ENCODE measurements around the gene NEK7.

The NEK7 gene

DNA sequence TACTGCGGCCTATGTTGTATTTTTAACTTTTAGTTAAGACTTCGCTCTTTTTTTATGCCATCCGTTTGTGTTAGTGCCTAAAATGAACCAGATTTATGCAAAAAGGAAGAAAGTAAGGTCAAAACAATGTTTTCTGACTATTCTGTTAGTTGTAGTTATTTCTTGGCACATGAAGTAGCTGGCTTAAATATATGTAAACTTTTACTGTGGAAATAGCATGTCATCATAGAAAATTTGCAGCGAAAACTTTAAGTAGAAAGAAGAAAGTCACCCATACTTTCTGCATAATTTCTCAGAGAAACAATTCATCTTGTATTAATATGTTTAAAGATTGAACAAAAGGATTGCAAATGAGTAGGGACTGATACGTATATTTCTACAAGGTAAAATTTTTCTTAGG lies 106.4 kb downstream of the NEK7 start:
- DNase-seq, result no peak

DNA sequence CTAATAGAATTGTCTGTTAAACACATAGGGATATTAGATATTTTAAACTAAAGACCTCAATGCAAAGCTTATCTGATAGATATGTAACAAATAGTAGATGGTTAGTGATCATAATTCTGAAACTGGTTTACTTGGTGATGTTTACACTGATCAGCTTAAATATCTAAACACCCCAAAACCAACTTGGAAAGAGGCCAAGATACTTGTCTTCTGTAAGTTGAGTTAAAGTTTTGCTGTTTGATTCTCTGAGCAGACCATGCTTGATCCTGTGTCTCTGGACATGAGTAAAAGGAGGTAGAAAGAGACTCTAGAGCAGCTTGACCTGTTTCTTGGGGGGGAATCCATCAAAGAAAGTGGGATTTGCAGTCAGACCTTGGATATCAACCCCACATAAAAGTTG lies 107.5 kb downstream of the NEK7 start:
- DNase-seq, result no peak

DNA sequence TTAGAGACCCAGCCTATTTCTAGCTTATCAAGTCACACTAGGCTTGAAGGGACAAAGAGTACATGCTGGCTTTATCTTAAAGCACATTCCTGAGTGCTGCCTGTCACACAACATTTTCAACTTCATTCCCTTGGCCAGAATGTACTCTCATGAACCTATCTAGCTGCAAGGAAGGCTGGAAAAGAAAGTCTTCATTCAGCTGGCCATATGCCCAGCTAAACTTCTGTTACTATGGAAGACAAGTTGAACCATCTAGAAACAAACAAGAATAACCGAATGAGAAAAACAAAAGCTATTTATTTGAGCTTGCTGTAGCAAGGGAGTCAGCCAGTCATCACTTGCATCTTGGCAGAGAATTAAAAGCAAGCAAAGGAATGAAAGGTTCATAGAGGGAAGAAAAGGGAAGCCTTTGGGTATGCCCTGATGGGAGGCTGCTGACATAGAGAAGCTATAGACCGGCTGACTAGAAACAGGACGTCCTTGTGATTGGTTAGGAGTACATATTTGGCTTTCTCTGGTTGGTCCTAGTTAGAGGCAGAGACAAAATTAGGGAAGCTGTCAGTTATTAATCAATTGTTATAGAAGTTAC lies 108.4 kb downstream of the NEK7 start:
- no peak for DNase-seq

GRCh38 chr1:198267056-198267455 lies 110.3 kb downstream of the NEK7 start:
- DNase-seq, result no peak

GRCh38 chr1:198267921-198268320 lies 111.1 kb downstream of the NEK7 start:
- no peak for DNase-seq

DNA sequence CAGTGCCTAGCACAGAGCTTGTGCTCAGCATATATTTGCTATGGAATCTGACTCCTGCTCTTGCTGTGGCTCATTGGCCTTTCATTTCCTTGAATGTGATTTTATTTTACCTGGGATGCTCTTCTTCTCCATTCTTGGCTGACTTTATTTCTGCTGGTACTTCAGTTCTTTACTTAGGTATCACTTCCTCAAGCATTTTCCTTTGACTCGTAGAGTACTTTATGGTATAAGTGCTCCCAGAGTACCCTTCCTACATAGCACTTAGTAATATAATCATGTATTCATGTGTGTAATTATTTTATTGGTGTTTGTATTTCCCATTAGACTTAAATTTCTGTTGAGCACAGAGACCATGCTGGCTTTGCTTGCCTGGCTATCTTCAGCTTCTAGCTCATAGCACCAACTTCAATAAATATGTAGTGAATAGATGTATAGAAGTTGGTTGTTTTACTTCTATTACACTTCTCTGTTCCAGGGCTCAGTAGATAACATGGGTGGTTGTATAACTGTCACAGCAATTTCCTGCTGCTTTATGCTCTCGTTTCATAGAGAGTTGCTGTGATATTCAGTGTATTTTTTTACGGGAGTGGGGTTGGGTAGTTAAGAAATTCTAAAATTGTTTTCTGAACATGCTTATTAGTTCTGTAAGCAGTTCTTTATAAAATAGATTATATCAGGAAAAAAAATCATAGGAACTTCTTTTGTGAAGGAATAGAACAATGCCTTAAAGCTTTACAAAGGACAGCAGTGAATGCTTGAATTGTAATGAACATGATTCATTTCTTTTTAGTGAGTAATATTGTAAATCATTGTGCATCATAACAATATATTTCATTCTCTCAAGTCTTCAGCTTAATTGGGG lies 112.2 kb downstream of the NEK7 start:
- no peak for DNase-seq

DNA sequence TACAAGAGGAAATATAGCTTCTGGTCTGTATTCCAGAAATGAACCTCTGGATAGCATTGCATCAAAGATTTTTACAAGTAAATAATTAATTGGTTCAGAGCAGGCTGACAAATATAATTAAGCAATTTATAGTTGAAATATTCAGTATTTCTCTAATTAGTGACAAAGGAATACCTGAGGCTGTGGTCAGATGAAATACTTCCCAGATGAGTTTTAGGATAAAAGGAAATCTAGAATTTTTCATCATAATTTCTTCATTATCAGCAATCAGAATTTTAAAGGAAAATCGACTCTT lies 112.8 kb downstream of the NEK7 start:
- no peak for DNase-seq

- no peak for DNase-seq
Observed at GRCh38 chr1:198270273-198270828, 113.6 kb downstream of the NEK7 start.

DNA sequence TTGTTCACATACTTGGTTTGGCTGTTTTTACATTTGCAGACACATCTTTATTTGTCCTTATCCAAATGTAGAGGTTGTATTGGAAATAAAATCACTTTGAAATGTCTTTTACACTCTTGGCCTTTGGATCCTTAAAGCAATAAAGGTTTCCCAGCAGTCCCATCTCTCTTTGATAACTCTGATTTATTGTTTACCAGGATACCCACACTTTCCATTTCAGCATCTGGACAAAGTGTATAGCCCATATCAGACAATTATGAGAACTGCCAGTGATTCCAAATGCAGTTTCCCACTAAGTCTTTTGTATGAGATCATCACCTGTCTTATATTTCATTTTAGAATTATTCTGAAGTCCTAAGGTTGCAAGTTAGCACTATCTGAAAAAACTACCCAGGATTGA lies 114.7 kb downstream of the NEK7 start:
- DNase-seq, result no peak

GRCh38 chr1:198272492-198272891 lies 115.7 kb downstream of the NEK7 start:
- no peak for DNase-seq

GRCh38 chr1:198273748-198274295 lies 117.0 kb downstream of the NEK7 start:
- DNase-seq, result no peak

- no peak for DNase-seq
Observed at GRCh38 chr1:198275597-198275996, 118.8 kb downstream of the NEK7 start.

- no peak for DNase-seq
Observed at GRCh38 chr1:198276241-198276640, 119.4 kb downstream of the NEK7 start.

- no peak for DNase-seq
Observed at GRCh38 chr1:198278943-198279342, 122.1 kb downstream of the NEK7 start.

GRCh38 chr1:198280080-198280479 lies 123.3 kb downstream of the NEK7 start:
- no peak for DNase-seq

GRCh38 chr1:198281911-198282310 lies 125.1 kb downstream of the NEK7 start:
- no peak for DNase-seq

- DNase-seq, result no peak
Observed at GRCh38 chr1:198283222-198283621, 126.4 kb downstream of the NEK7 start.

DNA sequence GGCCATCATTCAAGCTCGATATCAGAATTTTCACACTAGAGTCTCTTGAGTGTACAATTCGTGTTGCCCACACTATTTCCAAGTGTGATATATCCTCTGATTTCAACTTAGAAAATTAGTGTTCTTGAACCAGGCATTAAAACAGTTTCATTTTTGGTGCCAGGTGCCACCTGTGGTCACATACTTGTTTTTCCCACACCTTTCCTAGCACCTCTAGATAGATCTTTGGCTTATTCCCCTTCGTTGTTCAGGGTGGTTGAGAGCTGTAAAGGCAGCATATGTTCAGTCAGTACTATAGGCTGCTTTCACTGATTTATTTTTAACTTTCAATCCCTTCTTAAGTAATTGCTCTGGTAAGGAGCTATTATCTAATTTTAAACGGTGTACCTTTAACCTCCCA lies 131.1 kb downstream of the NEK7 start:
- no peak for DNase-seq

DNA sequence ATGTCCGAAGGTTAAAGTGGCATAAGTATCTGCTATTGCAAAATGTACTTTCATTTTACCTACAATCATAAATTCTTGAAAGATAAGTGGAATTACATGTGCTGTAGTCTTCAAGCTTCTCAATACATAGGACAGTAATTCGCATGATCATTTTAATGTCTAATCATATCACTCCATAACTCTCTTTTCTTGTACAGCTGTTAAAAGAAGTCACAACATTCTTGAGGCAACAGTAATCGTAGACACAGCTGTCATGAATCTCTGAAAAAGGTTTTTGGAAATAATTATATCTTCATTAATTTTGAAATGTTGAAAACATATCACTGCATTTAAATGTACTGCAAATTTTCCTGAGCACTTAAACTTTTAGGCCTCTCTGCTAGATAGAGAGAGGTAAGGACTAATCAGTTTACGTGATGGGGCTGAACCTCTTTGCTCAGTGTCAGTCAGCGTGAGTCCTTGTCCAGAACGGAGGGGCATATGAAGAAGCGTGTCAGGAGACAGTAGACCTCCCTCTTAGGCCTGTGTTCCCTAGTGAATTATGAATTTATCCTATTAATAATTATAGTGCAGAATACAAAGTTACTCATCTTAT lies 133.4 kb downstream of the NEK7 start:
- DNase-seq, result no peak

DNA sequence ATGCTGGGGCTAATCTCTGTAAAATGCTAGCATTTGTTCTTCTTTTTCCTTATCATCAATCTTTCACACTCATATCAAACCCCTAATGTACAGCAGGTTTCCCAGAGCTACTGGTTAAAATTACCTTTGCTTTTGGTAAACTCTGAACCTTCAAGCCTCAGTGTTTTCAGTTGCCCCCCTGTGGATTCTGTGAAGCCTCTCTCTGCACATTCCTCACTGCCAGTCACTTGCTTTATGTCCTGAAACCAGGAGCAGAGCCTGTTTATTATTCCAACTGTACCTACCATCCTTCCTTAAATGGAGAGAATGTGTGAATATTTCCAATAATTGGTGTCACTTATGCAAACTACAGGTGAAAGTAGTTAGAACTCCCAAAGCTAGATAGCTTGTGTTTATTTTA lies 134.2 kb downstream of the NEK7 start:
- no peak for DNase-seq

GRCh38 chr1:198291924-198292323 lies 135.1 kb downstream of the NEK7 start:
- no peak for DNase-seq

- no peak for DNase-seq
Observed at GRCh38 chr1:198295225-198295624, 138.4 kb downstream of the NEK7 start.

GRCh38 chr1:198295971-198296370 lies 139.2 kb downstream of the NEK7 start:
- DNase-seq, result no peak

DNA sequence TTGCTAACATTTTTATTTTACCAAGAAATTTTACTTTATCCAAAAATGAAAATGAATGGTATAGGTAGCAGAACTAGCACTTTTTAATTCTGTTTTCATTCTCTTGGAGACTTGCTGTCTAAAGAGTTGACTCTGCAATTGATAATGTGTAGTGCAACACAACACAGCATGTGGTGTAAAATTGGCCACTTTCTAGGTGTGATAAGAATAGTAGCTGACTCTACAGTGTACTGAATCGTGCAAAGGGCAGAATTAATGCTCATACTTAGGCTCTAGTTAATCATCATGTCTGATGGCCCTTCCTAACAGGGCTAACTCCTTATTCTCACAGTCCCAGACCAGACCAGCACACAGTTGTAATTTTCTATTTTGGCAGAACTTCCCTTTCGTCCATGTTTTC lies 140.5 kb downstream of the NEK7 start:
- DNase-seq, result no peak

Measured in activated effector memory CD4-positive, alpha-beta T cell treated with anti-CD3 and anti-CD28 coated beads, Interleukin-2, amount 50 U/mL, for 16 hours (primary cell).